HepG2 (cell line): ENCODE data around the gene NEURL1. TPM values are rescaled to one million over a fixed set of nuclear protein-coding genes. Genes with fewer than 3 reads are reported as not detected.

ENCODE experiments used
- ATAC-seq: fragments of 200-7000 bp; cut with Tn5 transposase; 3 replicates; pipeline ENCODE4 v1.9.1; 2020; ENCODE audit warnings: mild to moderate bottlenecking, moderate library complexity
- BruUV-seq: library from RNA; stranded (reverse); fragments of 400-500 nt; replicated peaks from 2 replicates; lab custom pipeline; 2021; lab: Mats Ljungman, UMichigan
- CTCF ChIA-PET: fragments of 300-600 bp; formaldehyde crosslinking; extraction: SDS; loops from one replicate; lab custom pipeline; 2021; ENCODE audit warnings: low total read pairs, inconsistent platforms, low intra/inter-chr PET ratio; lab: Yijun Ruan, JAX
- POLR2A ChIA-PET: fragments of 350-600 bp; sonication (Branson Sonifier 250); formaldehyde crosslinking; loops from one replicate; lab custom pipeline; 2020; ENCODE audit warnings: antibody characterized with exemption, inconsistent platforms; lab: Yijun Ruan, JAX
- DNase-seq: peaks from one replicate; pipeline ENCODE4 v3.0.0-alpha.2; 2015; ENCODE audit warnings: low spot score
- FAIRE-seq: peaks from 3 replicates; lab custom pipeline; 2011; peaks lifted over from hg19 to GRCh38; lab: Jason Lieb, UNC
- H2AFZ ChIP-seq: one replicate; pipeline ENCODE4 v1.6.1; 2011; ENCODE audit warnings: low read length, inconsistent platforms
- H3K27ac ChIP-seq: fragments of 300-600 bp; 3 replicates; pipeline ENCODE4 v1.8.0; 2011; ENCODE audit warnings: mixed run types, mild to moderate bottlenecking, mixed read lengths, low read length, inconsistent platforms; ENCODE audit not compliant: insufficient read depth; ENCODE audit errors: extremely low read length
- H3K27me3 ChIP-seq, 2 experiments: fragments of 200-600 bp in 1 of 2; 2 replicates in 1 of 2; 3 replicates in 1 of 2; pipeline versions ENCODE4 v1.6.0 to v1.8.0; 2011; ENCODE audit warnings: low read length in 2 of 2, mild to moderate bottlenecking in 2 of 2, moderate library complexity in 2 of 2, inconsistent platforms in 1 of 2; ENCODE audit not compliant: insufficient read depth in 2 of 2, control insufficient read depth in 1 of 2
- H3K36me3 ChIP-seq, 2 experiments: fragments of 200-600 bp in 1 of 2; replicated peaks in 1 of 2; 2 replicates in 1 of 2; 3 replicates in 1 of 2; pipeline versions ENCODE4 v1.5.1 to v1.8.0; 2011; ENCODE audit warnings: low read length in 2 of 2, inconsistent platforms in 1 of 2; ENCODE audit not compliant: insufficient read depth in 2 of 2, control insufficient read depth in 1 of 2
- H3K4me1 ChIP-seq: 2 replicates; pipeline ENCODE4 v1.5.1; 2012; ENCODE audit warnings: low read length, inconsistent platforms; ENCODE audit not compliant: insufficient read depth
- H3K4me2 ChIP-seq: 2 replicates; pipeline ENCODE4 v1.6.0; 2011; ENCODE audit warnings: low read depth, low read length, inconsistent platforms
- H3K4me3 ChIP-seq, 3 experiments: fragments of 200-600 bp in 1 of 3; sonication (generic), shearing (Covaris generic) in 1 of 3; replicated peaks in 1 of 3; 2 replicates each; pipeline ENCODE4 v1.5.1; 2011 to 2016; ENCODE audit warnings: low read length in 3 of 3, inconsistent platforms in 2 of 3, low read depth in 2 of 3, mild to moderate bottlenecking in 2 of 3, control low read depth in 1 of 3, mixed read lengths in 1 of 3; ENCODE audit not compliant: insufficient read depth in 1 of 3
- H3K79me2 ChIP-seq: one replicate; pipeline ENCODE4 v1.6.1; 2011; ENCODE audit warnings: low read length, inconsistent platforms; ENCODE audit not compliant: insufficient read depth
- H3K9ac ChIP-seq: 2 replicates; pipeline ENCODE4 v1.6.0; 2011; ENCODE audit warnings: mild to moderate bottlenecking, low read depth, low read length, inconsistent platforms; ENCODE audit not compliant: insufficient read depth
- H3K9me3 ChIP-seq: 2 replicates; pipeline ENCODE4 v1.5.1; 2012; ENCODE audit warnings: mild to moderate bottlenecking, low read length
- H4K20me1 ChIP-seq: 2 replicates; pipeline ENCODE4 v1.6.0; 2011; ENCODE audit warnings: inconsistent platforms, mild to moderate bottlenecking, low read length, moderate library complexity; ENCODE audit not compliant: insufficient read depth
- CCAR2 ChIP-seq: fragments of 200-400 bp; formaldehyde crosslinking; optimal IDR thresholded peaks from 2 replicates; pipeline ENCODE3; 2018; ENCODE audit warnings: low read depth, mild to moderate bottlenecking, low read length, moderate library complexity
- FOXP1 ChIP-seq, 2 experiments: fragments of 450-650 bp in 1 of 2; IDR thresholded peaks; 2 replicates each; pipeline ENCODE4 v1.6.1; 2017 to 2018; ENCODE audit warnings: antibody characterized with exemption in 1 of 2
- NFYB ChIP-seq: sonication (generic); formaldehyde crosslinking; IDR thresholded peaks from 2 replicates; pipeline ENCODE4 v1.4.0; 2020; ENCODE audit warnings: missing genetic modification reagents
- PRMT3 ChIP-seq: sonication (generic); formaldehyde crosslinking; IDR thresholded peaks from 2 replicates; pipeline ENCODE4 v1.8.1; 2022; ENCODE audit warnings: low read depth, mild to moderate bottlenecking, moderate library complexity, missing genetic modification reagents, borderline replicate concordance
- WGBS: methylation state at CpG from one replicate; pipeline ENCODE4 v1.1.6; 2017; ENCODE audit warnings: low lambda C conversion rate; 5-methylcytosine and 5-hydroxymethylcytosine counted together
- in situ Hi-C: cut with HindIII; loops from 2 replicates; pipeline ENCODE4 v1.10.0; 2017; ENCODE audit warnings: low pct_unique_long_range_greater_than_20kb; ENCODE audit not compliant: extremely low pct_ligation_motif_present
- intact Hi-C: fragments of 100-400 bp; cut with micrococcal nuclease; formaldehyde crosslinking; loops from one replicate; pipeline ENCODE4 v1.10.0; 2022; ENCODE audit not compliant: unreplicated experiment
- polyA plus RNA-seq, 8 experiments: library from polyadenylated mRNA; depleted of rRNA in 3 of 8; stranded (reverse) in 7 of 8; unstranded in 1 of 8; fragments of >200 nt; fragmentation: Illumina TruSeq in 4 of 8; extraction: Trizol in 4 of 8; gene quantifications; 2 replicates each; pipeline versions ENCODE4 v1.2.1 to v1.2.3, GENCODE V29; 2011 to 2016; ENCODE audit warnings: low read depth in 4 of 8, missing spikeins in 1 of 8, mixed read lengths in 1 of 8; ENCODE audit not compliant: insufficient read depth in 1 of 8
- total RNA-seq, 5 experiments: library from RNA; depleted of rRNA; stranded (reverse); fragments of >200 nt; fragmentation: Illumina TruSeq; extraction: Trizol; gene quantifications; 2 replicates each; pipeline ENCODE4 v1.2.3, GENCODE V29; 2016; ENCODE audit warnings: low read depth in 1 of 5

The NEURL1 gene
- total and polyA plus RNA-seq, 2 of the 13 experiments (the other 11 are each of a cell fraction or from before 2014, with no cell fraction given): not detected

DNA sequence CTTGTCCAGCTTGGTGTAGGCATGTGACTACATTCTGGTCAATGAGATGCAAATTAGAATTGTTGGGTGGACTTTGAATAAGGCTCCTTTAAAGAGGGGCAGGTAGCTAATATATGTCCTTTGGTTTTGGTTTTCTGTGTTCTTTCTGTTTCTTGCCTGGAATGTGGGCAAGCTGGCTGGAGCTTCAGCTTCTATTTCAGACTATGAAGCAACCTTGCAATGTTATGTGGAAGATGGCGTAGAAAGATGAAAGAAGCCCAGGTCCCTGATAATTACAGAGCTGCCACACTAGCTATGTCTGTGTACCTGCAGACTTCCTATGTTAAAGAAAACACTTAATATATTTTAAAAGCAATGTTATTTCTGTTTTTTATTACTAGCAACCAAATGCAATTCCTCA is 46.2 kb downstream of the NEURL1 start:
- H4K20me1 ChIP-seq: no peaks in the 10 kb centered on the region
- H3K4me3 ChIP-seq: no peak overlapping the region
- H3K79me2 ChIP-seq: no peaks in the 10 kb centered on the region
- no peak for TF ChIP-seq FOXP1 (IDR thresholded peaks at IDR 0.05)
- no peak for TF ChIP-seq FOXP1 (CRISPR knock-in tag; IDR thresholded peaks at IDR 0.05)
- no peak for TF ChIP-seq CCAR2
- TF ChIP-seq, all 625 proteins: peak for 0
- in situ Hi-C loops (no loop called here), intact Hi-C loops (no loop called here)
- FAIRE-seq: no peak
- DNase-seq: no peak
- no peak overlapping the region for H2AFZ ChIP-seq
- BruUV-seq: no TSS peak
- H3K9ac ChIP-seq: no peak overlapping the region
- ChIA-PET CTCF (no interaction called here), POLR2A (no interaction called here)
- H3K4me2 ChIP-seq: no peak overlapping the region
- H3K27ac ChIP-seq: no peak overlapping the region
- no peak for ATAC-seq
- no peaks in the 10 kb centered on the region for H3K9me3 ChIP-seq
- H3K27me3 ChIP-seq: peaks cover 5 to 49% of the 10 kb centered on the region in 2 experiments; a peak in 4 of 5 replicates
- peaks cover 13% of the 10 kb centered on the region; the same call in 1 of the 2 replicates for H3K4me1 ChIP-seq
- WGBS: 91% methylated on average over 1 of the region's 1 CpG
- H3K36me3 ChIP-seq: no peaks in the 10 kb centered on the region

DNA sequence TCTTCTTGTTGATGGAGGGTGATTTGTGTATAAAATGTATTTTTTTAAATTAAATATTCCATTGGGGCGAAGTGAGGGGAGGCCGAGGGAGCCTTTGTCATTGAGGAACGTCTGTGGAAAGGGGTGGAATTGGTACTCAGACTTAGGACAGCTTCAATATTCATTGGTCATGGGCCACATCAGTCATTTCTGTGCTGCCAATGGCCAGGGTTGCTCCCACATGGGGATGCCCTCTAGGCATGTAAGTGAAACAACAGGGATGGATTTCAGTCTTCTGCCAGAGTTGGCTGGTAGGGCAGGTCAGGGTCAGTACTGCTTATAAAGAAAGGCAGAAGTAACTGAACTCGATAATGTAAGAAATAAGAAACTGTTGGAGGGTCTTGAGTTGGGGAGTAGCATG is 47.2 kb downstream of the NEURL1 start:
- ChIA-PET CTCF (no interaction called here), POLR2A (no interaction called here)
- no peak overlapping the region for H3K9ac ChIP-seq
- H3K4me3 ChIP-seq: no peak overlapping the region
- H3K36me3 ChIP-seq: no peaks in the 10 kb centered on the region
- no TSS peak for BruUV-seq
- peaks cover 15% of the 10 kb centered on the region; the same call in 1 of the 2 replicates for H3K4me1 ChIP-seq
- DNase-seq: no peak
- no peak overlapping the region for H3K4me2 ChIP-seq
- intact Hi-C loops: no loop called here
- H3K27me3 ChIP-seq: peaks cover 5 to 40% of the 10 kb centered on the region in 2 experiments; a peak in 3 of 5 replicates
- TF ChIP-seq NFYB (CRISPR knock-in tag): 0 out of 2 replicates have a peak, but pooled peaks have one; percentile 20
- no peak for TF ChIP-seq PRMT3 (CRISPR knock-in tag)
- in situ Hi-C loops: no loop called here
- no peak for ATAC-seq
- WGBS: 2% methylated on average over 4 of the region's 4 CpGs
- no peaks in the 10 kb centered on the region for H3K9me3 ChIP-seq
- no peaks in the 10 kb centered on the region for H4K20me1 ChIP-seq
- H3K79me2 ChIP-seq: no peaks in the 10 kb centered on the region
- H3K27ac ChIP-seq: no peak overlapping the region
- no peak for FAIRE-seq
- no peak overlapping the region for H2AFZ ChIP-seq
